HEK293 (cell line): Measurements from ENCODE around the gene TNFRSF18.
A peak's percentile ranks its signal among the peaks of the same experiment; 100 is the strongest.

Experiments used
- EGR2 ChIP-seq: fragments of 450-650 bp; formaldehyde crosslinking; IDR thresholded peaks from 2 replicates; pipeline ENCODE4 v1.5.1; 2016; ENCODE audit warnings: low read depth, missing biosample characterization, missing genetic modification characterization
- GFI1B ChIP-seq: fragments of 450-650 bp; formaldehyde crosslinking; IDR thresholded peaks from 2 replicates; pipeline ENCODE4 v1.5.1; 2016; ENCODE audit warnings: missing biosample characterization, missing genetic modification characterization
- GLIS1 ChIP-seq: fragments of 450-650 bp; formaldehyde crosslinking; IDR thresholded peaks from 2 replicates; pipeline ENCODE4 v1.5.1; 2016; ENCODE audit warnings: missing biosample characterization, missing genetic modification characterization
- PRDM10 ChIP-seq: fragments of 450-650 bp; formaldehyde crosslinking; IDR thresholded peaks from 2 replicates; pipeline ENCODE4 v1.5.1; 2016; ENCODE audit warnings: missing biosample characterization, missing genetic modification characterization
- SCRT2 ChIP-seq: fragments of 450-650 bp; formaldehyde crosslinking; IDR thresholded peaks from 2 replicates; pipeline ENCODE4 v1.5.1; 2016; ENCODE audit warnings: missing biosample characterization, missing genetic modification characterization
- TSHZ1 ChIP-seq: fragments of 450-650 bp; formaldehyde crosslinking; IDR thresholded peaks from 2 replicates; pipeline ENCODE4 v1.5.1; 2016; ENCODE audit warnings: missing biosample characterization, missing genetic modification characterization, borderline replicate concordance
- WT1 ChIP-seq: fragments of 450-650 bp; formaldehyde crosslinking; IDR thresholded peaks from 2 replicates; pipeline ENCODE4 v1.5.1; 2016; ENCODE audit warnings: missing biosample characterization, missing genetic modification characterization
- YY1 ChIP-seq: fragments of 450-650 bp; formaldehyde crosslinking; IDR thresholded peaks from 2 replicates; pipeline ENCODE4 v1.5.1; 2018; ENCODE audit warnings: missing biosample characterization, missing genetic modification characterization
- ZBTB17 ChIP-seq: fragments of 450-650 bp; formaldehyde crosslinking; IDR thresholded peaks from 2 replicates; pipeline ENCODE4 v1.5.1; 2016; ENCODE audit warnings: missing biosample characterization, missing genetic modification characterization
- ZBTB48 ChIP-seq: fragments of 450-650 bp; formaldehyde crosslinking; IDR thresholded peaks from 2 replicates; pipeline ENCODE4 v1.5.1; 2016; ENCODE audit warnings: missing biosample characterization, missing genetic modification characterization
- ZIC2 ChIP-seq: fragments of 450-650 bp; formaldehyde crosslinking; IDR thresholded peaks from 2 replicates; pipeline ENCODE4 v1.5.1; 2016; ENCODE audit warnings: missing biosample characterization, missing genetic modification characterization
- ZNF10 ChIP-seq: fragments of 450-650 bp; formaldehyde crosslinking; IDR thresholded peaks from 2 replicates; pipeline ENCODE4 v1.5.1; 2017; ENCODE audit warnings: missing biosample characterization, missing genetic modification characterization
- ZNF16 ChIP-seq: fragments of 450-650 bp; formaldehyde crosslinking; IDR thresholded peaks from 2 replicates; pipeline ENCODE4 v1.5.1; 2016; ENCODE audit warnings: low read depth, missing biosample characterization, missing genetic modification characterization
- ZNF221 ChIP-seq: fragments of 450-650 bp; formaldehyde crosslinking; IDR thresholded peaks from 2 replicates; pipeline ENCODE4 v1.5.1; 2017; ENCODE audit warnings: missing biosample characterization, missing genetic modification characterization, borderline replicate concordance
- ZNF362 ChIP-seq: fragments of 450-650 bp; formaldehyde crosslinking; IDR thresholded peaks from 2 replicates; pipeline ENCODE4 v1.5.1; 2016; ENCODE audit warnings: missing biosample characterization, missing genetic modification characterization
- ZNF416 ChIP-seq: fragments of 450-650 bp; formaldehyde crosslinking; IDR thresholded peaks from 2 replicates; pipeline ENCODE4 v1.5.1; 2016; ENCODE audit warnings: missing biosample characterization, missing genetic modification characterization
- ZNF433 ChIP-seq: fragments of 450-650 bp; formaldehyde crosslinking; IDR thresholded peaks from 2 replicates; pipeline ENCODE4 v1.5.1; 2016; ENCODE audit warnings: missing biosample characterization, missing genetic modification characterization, low read depth
- ZNF513 ChIP-seq: fragments of 450-650 bp; IDR thresholded peaks from 2 replicates; pipeline ENCODE4 v1.5.1; 2018; ENCODE audit warnings: missing biosample characterization, missing genetic modification characterization
- ZNF548 ChIP-seq: fragments of 450-650 bp; formaldehyde crosslinking; IDR thresholded peaks from 2 replicates; pipeline ENCODE4 v1.5.1; 2016; ENCODE audit warnings: missing biosample characterization, missing genetic modification characterization
- ZNF549 ChIP-seq: fragments of 450-650 bp; IDR thresholded peaks from 2 replicates; pipeline ENCODE4 v1.5.1; 2018; ENCODE audit warnings: missing biosample characterization, missing genetic modification characterization, mild to moderate bottlenecking, inconsistent platforms, moderate library complexity
- ZNF561 ChIP-seq: fragments of 450-650 bp; IDR thresholded peaks from 2 replicates; pipeline ENCODE4 v1.5.1; 2018; ENCODE audit warnings: missing biosample characterization, missing genetic modification characterization, borderline replicate concordance
- ZNF623 ChIP-seq: fragments of 450-650 bp; formaldehyde crosslinking; IDR thresholded peaks from 2 replicates; pipeline ENCODE4 v1.5.1; 2016; ENCODE audit warnings: missing biosample characterization, missing genetic modification characterization
- ZNF624 ChIP-seq: fragments of 450-650 bp; formaldehyde crosslinking; IDR thresholded peaks from 2 replicates; pipeline ENCODE4 v1.5.1; 2017; ENCODE audit warnings: missing biosample characterization, missing genetic modification characterization
- ZNF747 ChIP-seq: fragments of 450-650 bp; formaldehyde crosslinking; IDR thresholded peaks from 2 replicates; pipeline ENCODE4 v1.5.1; 2016; ENCODE audit warnings: missing biosample characterization, missing genetic modification characterization
- ZSCAN16 ChIP-seq: fragments of 450-650 bp; formaldehyde crosslinking; IDR thresholded peaks from 2 replicates; pipeline ENCODE4 v1.5.1; 2016; ENCODE audit warnings: missing biosample characterization, missing genetic modification characterization
- TF ChIP-seq, protein P1 (sequence below): sonication (generic); formaldehyde crosslinking; IDR thresholded peaks from 2 replicates; pipeline ENCODE4 v1.8.1; 2022; ENCODE audit warnings: mild to moderate bottlenecking, moderate library complexity, missing genetic modification reagents
- TF ChIP-seq, protein P2 (sequence below): fragments of 450-650 bp; formaldehyde crosslinking; IDR thresholded peaks from 2 replicates; pipeline ENCODE4 v1.5.1; 2016; ENCODE audit warnings: missing biosample characterization, missing genetic modification characterization

The TNFRSF18 gene

DNA sequence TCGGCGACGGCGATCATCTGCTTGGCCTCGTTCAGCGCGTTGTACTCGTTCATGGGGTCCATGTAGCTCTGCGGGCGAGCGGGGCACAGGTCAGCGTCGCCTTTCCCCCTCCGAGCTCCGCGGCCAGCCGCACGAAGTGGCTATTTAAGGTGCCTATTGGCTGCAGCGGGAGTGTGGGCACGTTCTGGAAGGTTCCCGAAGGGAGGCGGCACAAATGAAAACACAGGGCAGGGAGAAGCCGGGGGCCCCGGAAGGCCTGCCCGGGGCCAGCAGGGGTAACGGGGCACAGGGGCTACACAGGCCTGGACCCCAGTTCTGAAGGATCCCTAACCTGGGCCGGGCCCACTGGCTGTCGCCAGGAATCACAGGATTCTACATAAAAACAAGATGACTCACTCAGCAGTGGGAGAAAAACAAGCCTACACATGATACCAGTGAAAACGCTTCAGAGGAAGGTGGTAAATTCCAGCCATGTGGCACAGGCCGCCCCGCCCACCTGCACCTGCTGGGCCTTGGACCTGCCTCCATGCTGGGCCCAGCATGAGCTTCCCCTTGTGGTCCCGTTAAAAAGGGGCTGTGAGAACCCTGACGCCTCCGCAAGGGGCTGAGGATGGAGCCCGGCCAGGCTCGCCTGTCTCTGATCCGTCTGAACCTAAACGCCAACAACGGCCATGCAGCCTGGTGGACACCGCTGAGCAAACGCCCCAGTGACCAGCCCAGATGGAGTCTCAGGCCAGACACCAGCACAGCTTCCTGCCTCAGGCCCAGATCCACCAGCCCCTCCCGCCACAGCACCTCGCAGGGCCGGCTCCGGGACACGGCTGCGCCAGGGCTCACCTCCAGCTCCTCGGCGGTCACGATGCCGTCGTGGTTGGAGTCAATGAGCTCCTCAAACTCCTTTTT is 11.5 kb upstream of the TNFRSF18 start (continued):
- TF ChIP-seq TSHZ1 (tag by site-specific recombination) (no peak), ZNF221 (no peak), ZNF513 (tag by site-specific recombination) (no peak), ZNF549 (tag by site-specific recombination) (no peak), ZBTB48 (tag by site-specific recombination) (no peak), ZNF548 (no peak), EGR2 (tag by site-specific recombination) (peak; percentile 87), GLIS1 (tag by site-specific recombination) (peak; percentile 17; the same call in 1 of the 2 replicates), ZSCAN16 (no peak), ZIC2 (peak; percentile 99), ZNF10 (tag by site-specific recombination) (peak; percentile 89), PRDM10 (tag by site-specific recombination) (peak; percentile 86), YY1 (tag by site-specific recombination) (no peak), GFI1B (tag by site-specific recombination) (no peak), ZNF416 (tag by site-specific recombination) (no peak), ZBTB17 (tag by site-specific recombination) (no peak), SCRT2 (tag by site-specific recombination) (peak; percentile 21; the same call in 1 of the 2 replicates), ZNF747 (tag by site-specific recombination) (no peak), ZNF624 (tag by site-specific recombination) (no peak), WT1 (tag by site-specific recombination) (no peak), ZNF16 (tag by site-specific recombination) (no peak), ZNF561 (no peak), ZNF433 (tag by site-specific recombination) (no peak), ZNF623 (no peak), ZNF362 (no peak)
- TF ChIP-seq, protein P1, sequence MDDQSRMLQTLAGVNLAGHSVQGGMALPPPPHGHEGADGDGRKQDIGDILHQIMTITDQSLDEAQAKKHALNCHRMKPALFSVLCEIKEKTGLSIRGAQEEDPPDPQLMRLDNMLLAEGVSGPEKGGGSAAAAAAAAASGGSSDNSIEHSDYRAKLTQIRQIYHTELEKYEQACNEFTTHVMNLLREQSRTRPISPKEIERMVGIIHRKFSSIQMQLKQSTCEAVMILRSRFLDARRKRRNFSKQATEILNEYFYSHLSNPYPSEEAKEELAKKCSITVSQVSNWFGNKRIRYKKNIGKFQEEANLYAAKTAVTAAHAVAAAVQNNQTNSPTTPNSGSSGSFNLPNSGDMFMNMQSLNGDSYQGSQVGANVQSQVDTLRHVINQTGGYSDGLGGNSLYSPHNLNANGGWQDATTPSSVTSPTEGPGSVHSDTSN (CRISPR knock-in tag) = no peak
- TF ChIP-seq, protein P2, sequence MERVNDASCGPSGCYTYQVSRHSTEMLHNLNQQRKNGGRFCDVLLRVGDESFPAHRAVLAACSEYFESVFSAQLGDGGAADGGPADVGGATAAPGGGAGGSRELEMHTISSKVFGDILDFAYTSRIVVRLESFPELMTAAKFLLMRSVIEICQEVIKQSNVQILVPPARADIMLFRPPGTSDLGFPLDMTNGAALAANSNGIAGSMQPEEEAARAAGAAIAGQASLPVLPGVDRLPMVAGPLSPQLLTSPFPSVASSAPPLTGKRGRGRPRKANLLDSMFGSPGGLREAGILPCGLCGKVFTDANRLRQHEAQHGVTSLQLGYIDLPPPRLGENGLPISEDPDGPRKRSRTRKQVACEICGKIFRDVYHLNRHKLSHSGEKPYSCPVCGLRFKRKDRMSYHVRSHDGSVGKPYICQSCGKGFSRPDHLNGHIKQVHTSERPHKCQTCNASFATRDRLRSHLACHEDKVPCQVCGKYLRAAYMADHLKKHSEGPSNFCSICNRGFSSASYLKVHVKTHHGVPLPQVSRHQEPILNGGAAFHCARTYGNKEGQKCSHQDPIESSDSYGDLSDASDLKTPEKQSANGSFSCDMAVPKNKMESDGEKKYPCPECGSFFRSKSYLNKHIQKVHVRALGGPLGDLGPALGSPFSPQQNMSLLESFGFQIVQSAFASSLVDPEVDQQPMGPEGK (tag by site-specific recombination) = 0 out of 2 replicates have a peak, but pooled peaks have one; percentile 19
